ENCODE measurements around the gene SPSB3. TPM values are rescaled to one million over a fixed set of nuclear protein-coding genes. Genes with fewer than 3 reads are reported as not detected.
A peak's percentile ranks its signal among the peaks of the same experiment; 100 is the strongest.

The SPSB3 gene
- total and polyA plus RNA-seq, 12 donors: 8.3 to 297 (median 107) TPM

DNA sequence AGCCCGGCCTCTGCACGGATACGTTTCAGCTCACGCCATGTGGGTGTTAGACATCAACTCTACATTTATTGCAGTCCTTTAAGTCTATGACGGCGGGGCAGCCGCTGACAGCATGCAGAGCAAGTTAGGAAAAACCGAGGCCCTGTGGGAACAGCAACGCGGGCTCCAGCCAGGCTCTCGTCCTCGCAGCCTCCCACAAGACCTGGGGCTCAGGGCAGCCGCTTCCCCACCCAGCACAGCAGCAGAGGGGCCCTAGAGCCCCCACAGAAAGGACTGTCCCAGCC, 5.8 kb downstream of the SPSB3 start:
- DNase-seq: no peak
- intact Hi-C loops (cut with DNase I): no loop called here
- WGBS, 4 donors: 77 to 90% (median 81%) methylated on average over 4 to 13 of the region's 13 CpGs
- H3K27ac ChIP-seq: no peak overlapping the region
- H3K4me1 ChIP-seq (replicated peaks in 1 of 2): peaks cover 42 to 45% of the 10 kb centered on the region in 2 donors
- no peaks in the 10 kb centered on the region for H3K9me3 ChIP-seq (replicated peaks in 1 of 3)
- no peaks in the 10 kb centered on the region for H3K27me3 ChIP-seq
- no peak overlapping the region for H3K4me3 ChIP-seq
- H3K36me3 ChIP-seq (replicated peaks in 1 of 2): peaks cover 0 to 44% of the 10 kb centered on the region in 2 donors
- TF ChIP-seq, protein P1, sequence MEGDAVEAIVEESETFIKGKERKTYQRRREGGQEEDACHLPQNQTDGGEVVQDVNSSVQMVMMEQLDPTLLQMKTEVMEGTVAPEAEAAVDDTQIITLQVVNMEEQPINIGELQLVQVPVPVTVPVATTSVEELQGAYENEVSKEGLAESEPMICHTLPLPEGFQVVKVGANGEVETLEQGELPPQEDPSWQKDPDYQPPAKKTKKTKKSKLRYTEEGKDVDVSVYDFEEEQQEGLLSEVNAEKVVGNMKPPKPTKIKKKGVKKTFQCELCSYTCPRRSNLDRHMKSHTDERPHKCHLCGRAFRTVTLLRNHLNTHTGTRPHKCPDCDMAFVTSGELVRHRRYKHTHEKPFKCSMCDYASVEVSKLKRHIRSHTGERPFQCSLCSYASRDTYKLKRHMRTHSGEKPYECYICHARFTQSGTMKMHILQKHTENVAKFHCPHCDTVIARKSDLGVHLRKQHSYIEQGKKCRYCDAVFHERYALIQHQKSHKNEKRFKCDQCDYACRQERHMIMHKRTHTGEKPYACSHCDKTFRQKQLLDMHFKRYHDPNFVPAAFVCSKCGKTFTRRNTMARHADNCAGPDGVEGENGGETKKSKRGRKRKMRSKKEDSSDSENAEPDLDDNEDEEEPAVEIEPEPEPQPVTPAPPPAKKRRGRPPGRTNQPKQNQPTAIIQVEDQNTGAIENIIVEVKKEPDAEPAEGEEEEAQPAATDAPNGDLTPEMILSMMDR (IDR thresholded peaks at IDR 0.05): no peak
- TF ChIP-seq POLR2A (IDR thresholded peaks at IDR 0.05): peak in 1 of 2 donors; percentile 10

DNA sequence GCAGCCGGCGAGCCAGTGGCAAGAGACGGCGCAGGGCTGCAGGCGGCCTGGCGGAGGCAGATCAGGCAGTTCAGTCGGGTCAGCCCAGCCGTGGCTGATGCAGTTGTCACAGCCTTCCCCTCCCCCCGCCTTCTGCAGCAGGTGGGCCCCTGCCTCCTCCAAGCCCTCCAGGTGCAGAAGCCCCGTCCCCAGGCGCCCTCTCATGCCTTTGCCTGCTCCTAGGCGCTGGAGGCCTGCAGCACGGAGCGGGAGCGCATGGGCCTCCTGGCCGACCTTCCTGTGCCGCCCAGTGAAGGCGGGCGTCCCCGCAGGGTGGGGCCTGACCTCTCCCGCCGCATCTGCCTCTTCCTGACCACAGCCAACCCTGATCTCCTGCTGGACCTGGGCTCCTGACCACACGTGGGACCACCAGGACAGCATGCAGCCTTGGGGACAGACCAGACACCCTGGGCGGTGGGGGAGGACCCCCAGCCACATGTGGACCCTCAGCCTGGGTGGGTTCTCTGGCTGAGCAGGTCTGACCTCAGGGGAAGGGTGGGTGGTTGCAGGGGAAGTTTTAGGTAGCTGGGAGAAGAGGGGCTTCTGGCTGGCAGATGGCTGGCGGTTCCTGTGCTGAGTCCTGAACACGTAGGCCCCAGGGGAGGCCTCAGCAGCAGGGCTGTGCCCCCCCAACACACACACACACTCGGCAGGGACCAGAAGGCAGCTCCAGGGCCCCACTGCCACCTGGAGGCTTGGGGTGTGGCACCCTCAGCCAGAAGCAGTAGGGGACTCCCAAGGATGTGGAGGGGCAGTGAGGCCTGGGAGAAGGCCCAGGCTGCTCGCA, 6.3 kb downstream of the SPSB3 start:
- peaks cover 0 to 44% of the 10 kb centered on the region in 2 donors for H3K36me3 ChIP-seq (replicated peaks in 1 of 2)
- no peaks in the 10 kb centered on the region for H3K27me3 ChIP-seq
- no peak overlapping the region for H3K4me3 ChIP-seq
- intact Hi-C loops (cut with DNase I): no loop called here
- TF ChIP-seq, protein P1 (IDR thresholded peaks at IDR 0.05): no peak
- H3K4me1 ChIP-seq (replicated peaks in 1 of 2): peaks cover 37 to 39% of the 10 kb centered on the region in 2 donors
- 76 to 88% (median 81%) methylated on average over 1 to 28 of the region's 28 CpGs for WGBS, 4 donors
- no peaks in the 10 kb centered on the region for H3K9me3 ChIP-seq (replicated peaks in 1 of 3)
- DNase-seq: no peak
- no peak overlapping the region for H3K27ac ChIP-seq

DNA sequence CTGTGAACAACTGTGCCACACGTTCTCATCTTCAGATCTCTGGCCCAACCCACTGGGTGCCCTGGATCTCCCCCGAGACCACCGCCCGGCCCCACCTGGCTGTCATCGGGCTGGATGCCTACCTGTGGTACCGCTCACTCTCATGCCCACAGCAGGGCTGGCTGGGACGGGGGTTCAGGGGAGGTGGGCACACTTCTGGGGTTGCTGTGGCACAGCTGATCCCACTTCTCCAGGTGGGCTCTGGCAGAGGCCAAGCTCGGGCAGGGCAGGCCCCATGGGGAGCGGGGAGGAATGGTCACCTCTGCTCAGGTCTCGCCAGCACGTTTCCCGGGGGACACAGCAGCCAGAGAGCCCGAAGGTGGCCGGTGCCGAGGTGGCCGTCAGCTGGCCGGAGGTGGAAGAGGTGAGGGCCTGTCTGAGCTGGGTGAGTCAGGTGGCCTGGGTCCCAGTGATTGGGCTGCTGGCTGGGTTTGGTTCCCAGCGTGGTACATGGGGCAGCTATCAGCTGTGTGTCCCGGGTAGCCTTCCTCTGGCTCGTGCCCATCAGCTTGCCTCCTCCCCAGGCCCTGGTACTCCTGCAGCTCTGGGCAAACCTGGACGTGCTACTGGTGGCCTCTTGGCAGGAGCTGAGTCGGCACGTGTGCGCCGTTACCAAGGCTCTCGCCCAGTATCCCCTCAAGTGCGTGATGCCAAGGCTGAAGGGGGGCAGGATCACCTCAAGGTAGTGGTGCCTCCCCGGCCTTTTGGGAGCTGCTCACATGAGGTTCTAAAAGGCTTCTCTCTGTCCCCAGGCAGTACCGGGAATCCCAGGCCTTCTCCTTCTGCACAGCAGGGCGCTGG, 7.1 kb downstream of the SPSB3 start:
- H3K36me3 ChIP-seq (replicated peaks in 1 of 2): peaks cover 0 to 44% of the 10 kb centered on the region in 2 donors
- H3K27ac ChIP-seq: peak overlapping the region in 1 of 5 donors; percentile 92
- no peaks in the 10 kb centered on the region for H3K27me3 ChIP-seq
- no peak overlapping the region for H3K4me3 ChIP-seq
- DNase-seq: no peak
- no peak for TF ChIP-seq POLR2A (IDR thresholded peaks at IDR 0.05)
- TF ChIP-seq, protein P1 (IDR thresholded peaks at IDR 0.05): no peak
- peaks cover 30 to 38% of the 10 kb centered on the region in 2 donors for H3K4me1 ChIP-seq (replicated peaks in 1 of 2)
- no peaks in the 10 kb centered on the region for H3K9me3 ChIP-seq (replicated peaks in 1 of 3)
- intact Hi-C loops (cut with DNase I): no loop called here
- 79 to 90% (median 86%) methylated on average over 10 to 30 of the region's 30 CpGs for WGBS, 4 donors

DNA sequence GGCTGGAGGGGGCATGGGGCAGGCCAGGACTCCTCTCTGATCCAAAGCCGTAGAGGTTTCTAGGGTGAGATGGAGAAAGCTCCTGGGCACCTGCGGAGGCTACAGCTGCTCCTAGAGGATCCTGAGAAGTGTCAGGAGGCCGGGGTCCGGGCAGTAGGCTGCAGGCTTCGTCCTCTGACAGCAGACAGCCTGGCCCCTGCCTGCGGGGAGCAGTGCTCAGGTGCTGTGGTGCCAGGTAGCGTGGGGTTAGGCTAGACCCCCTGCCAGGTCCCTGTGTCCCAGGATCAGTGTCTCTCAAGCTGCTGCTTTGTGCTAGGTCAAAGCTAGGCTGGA, 8.0 kb downstream of the SPSB3 start:
- H3K36me3 ChIP-seq (replicated peaks in 1 of 2): peaks cover 0 to 39% of the 10 kb centered on the region in 2 donors

More for the DNA sequence above, 8.0 kb downstream of the SPSB3 start:
- 77 to 85% (median 79%) methylated on average over 2 to 7 of the region's 7 CpGs for WGBS, 4 donors
- Histone ChIP-seq H3K4me3 (peak overlapping the region in 1 of 4 donors; percentile 91), H3K4me1 (replicated peaks in 1 of 2) (peaks cover 26 to 37% of the 10 kb centered on the region in 2 donors), H3K9me3 (replicated peaks in 1 of 3) (no peaks in the 10 kb centered on the region), H3K27me3 (no peaks in the 10 kb centered on the region), H3K27ac (peak overlapping the region in 3 of 5 donors; percentile 87 to 93 (median 92))
- intact Hi-C loops (cut with DNase I): loop anchor here in 1 of 2 donors (5.0 kb wide), 1 partner anchor 53 kb away; the partner anchor contains the start of genes FAHD1 and HAGH
- no peak for DNase-seq
- TF ChIP-seq, protein P1 (IDR thresholded peaks at IDR 0.05): no peak
- TF ChIP-seq POLR2A (IDR thresholded peaks at IDR 0.05): no peak
